ENCODE results near the gene NPHS1.
"Not testable (repeated sequence)": the region's sequence is repeated elsewhere in the genome, so short reads cannot be mapped to it uniquely, and the experiment has no call there.

NPHS1 gene, protein sequence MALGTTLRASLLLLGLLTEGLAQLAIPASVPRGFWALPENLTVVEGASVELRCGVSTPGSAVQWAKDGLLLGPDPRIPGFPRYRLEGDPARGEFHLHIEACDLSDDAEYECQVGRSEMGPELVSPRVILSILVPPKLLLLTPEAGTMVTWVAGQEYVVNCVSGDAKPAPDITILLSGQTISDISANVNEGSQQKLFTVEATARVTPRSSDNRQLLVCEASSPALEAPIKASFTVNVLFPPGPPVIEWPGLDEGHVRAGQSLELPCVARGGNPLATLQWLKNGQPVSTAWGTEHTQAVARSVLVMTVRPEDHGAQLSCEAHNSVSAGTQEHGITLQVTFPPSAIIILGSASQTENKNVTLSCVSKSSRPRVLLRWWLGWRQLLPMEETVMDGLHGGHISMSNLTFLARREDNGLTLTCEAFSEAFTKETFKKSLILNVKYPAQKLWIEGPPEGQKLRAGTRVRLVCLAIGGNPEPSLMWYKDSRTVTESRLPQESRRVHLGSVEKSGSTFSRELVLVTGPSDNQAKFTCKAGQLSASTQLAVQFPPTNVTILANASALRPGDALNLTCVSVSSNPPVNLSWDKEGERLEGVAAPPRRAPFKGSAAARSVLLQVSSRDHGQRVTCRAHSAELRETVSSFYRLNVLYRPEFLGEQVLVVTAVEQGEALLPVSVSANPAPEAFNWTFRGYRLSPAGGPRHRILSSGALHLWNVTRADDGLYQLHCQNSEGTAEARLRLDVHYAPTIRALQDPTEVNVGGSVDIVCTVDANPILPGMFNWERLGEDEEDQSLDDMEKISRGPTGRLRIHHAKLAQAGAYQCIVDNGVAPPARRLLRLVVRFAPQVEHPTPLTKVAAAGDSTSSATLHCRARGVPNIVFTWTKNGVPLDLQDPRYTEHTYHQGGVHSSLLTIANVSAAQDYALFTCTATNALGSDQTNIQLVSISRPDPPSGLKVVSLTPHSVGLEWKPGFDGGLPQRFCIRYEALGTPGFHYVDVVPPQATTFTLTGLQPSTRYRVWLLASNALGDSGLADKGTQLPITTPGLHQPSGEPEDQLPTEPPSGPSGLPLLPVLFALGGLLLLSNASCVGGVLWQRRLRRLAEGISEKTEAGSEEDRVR (N-terminal part only)

DNA sequence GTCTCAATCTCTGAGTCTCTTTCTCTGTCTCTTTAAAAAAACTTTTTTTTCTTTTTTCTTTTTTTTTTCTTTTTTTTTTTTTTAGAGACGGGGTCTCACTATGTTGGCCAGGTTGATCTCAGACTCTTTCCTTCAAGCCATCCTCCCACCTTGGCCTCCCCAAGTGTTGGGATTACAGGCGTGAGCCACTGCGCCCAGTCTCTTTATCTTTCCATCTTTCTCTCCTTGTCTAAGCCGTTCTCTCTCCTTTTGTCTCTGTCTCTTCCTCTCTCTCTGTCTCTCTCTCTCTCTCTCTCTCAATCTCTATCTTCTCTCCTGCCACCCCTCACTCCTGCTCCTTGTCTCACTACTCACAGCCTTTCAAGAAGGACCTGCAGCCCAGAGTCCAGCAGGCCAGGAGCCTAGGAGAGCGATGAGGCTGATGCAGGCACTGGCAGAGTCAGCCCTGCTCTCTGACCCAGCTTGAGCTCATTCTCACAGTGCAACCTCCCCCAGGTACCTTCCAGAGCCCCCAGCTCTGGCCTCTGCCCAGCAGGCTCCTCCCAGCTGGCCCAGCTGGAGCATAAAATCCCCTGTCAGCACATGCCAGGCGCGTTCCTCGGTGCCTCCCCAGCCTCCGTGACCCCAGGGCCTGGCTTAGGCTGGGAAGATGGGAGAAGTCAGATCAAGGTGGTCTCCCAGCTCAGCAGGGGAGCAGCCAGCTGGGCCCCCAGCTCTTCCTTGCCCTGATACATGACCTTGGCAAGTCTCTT is at the start of gene NPHS1:
Gene NPHS1, minus strand, starts transcription at position 476 of the 752 bp plus-strand sequence. CDS start 667 bp downstream, outside the sequence.
- no peak for DNase-seq

DNA sequence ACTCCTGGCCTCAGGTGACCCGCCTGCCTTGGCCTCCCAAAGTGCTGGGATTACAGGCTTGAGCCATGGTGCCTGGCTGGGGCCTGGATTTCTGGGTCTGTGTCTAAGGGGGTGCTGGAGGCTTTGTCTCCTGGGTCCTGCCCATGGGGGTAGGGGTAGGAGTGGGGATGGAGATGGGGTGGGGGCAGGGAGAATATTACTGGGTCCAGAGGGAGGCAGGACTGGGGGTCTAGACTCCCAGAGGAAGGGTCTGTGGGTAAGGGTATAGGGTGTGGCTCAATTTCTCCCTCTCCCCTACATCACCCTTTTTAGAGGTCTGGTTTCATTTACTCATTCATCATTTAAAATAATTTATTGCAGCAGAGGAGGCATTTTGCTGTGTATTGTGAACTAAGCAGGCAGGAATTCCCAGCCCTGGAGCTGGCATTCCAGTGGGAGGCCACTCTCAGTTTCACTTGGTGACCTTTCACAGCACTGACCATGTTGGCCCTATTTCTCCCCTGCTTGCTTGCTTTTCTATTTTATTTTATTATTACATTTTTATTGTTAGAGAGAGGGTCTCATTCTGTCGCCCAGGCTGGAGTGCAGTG is 48.8 kb upstream of the NPHS1 start:
- no peak for DNase-seq

DNA sequence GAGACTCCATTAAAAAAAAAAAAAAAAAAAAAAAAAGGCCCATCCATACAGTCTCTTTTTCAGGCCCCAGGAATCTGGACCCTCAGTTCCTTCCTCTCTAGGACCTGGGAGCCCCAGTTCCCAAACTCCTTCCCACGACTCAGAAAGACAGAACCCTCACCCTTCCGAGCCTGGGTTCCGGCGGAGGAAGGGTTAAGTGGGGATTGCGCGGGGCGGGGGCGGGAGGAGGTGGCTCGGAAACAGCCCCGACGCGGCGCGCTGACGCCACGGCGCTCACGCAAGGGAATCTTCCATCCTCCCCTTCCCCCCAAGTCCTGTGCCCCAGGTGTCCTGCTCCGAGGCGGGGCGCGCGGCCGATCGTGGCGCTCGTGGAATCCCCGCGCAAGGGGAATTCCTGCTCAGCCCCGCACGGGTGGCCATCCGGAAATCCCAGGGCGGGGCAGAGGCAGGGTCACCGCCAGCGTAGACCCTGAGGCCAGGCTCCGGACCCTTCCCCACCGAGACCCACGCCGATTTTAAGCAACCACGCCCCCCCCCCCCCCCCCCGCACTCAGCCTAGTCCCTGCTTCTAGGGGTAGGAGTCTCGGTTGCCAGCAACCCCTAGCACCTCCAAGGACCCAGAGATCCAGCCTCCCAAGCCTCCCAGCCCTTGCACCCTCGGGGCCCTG is 47.4 kb upstream of the NPHS1 start:
- peak; percentile 86 to 90 for DNase-seq

DNA sequence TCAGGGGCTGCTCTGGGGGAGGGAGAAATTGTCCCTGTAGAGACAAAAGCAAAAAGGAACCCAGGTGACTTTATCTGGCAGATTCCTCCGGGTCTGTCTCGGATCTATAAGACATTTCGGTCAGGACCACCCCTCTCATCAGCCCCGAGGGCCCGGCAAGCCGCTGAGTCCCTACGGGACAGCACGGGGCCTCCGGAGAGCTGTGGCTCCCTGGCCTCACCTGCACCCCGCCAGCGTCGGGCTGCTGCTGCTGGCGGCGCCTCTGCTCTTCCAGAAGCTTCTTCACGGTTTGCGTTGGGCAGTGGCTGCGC is 46.1 kb upstream of the NPHS1 start:
- DNase-seq = no peak

DNA sequence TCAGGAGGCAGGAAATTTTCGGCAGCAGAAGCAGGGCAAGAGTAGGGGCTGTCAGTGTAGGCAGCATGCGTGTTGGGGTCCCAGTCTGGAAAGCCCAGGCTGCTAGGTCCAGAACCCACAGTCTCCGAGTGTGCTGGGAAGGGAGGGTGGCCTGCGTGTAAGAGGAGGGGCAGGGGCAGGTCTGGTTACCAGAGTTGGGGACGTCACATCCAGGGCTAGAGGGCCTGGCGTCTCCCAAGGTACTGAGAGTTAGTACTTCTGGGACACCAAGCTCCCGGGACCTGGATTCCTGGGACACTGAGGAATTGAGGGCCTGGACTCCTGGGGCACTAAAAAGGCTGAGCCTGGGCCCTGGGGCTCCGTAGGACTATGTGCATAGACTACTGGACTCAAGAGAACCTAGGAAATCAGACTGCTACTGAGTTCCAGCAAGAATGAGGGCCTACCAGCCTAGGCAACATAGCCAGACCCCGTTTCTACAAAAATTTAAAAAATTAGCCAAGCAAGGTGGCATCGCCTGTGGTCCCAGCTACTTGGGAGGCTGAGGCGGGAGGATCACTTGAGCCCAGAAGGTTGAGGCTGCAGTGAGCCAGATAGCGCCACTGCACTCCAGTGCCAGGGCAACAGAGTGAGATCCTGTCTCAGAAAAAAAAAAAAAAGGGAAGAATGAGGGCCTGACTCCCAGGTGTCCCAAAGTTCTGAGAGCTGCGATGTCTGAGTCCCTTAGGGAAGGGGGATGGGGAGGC is 45.6 kb upstream of the NPHS1 start:
- no peak for DNase-seq

DNA sequence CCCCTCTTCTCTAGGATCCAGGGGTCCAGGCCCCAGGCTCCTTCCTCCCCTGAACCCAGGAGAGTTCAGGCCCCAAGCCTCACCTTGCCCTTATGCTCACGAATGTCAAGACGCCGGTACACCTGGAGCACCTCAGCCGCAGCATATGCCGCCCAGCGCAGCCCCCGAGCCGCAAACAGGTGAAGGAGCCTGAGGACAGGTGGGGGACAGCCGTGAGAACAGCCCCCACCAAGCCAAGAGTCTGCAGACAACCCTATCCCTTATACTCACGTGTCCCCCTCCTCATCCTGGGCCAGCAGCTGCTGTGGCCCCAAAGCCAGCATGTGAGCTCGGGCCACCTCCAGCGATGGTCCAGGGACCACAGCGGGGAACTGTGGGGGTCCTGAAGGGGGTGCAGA is 44.3 kb upstream of the NPHS1 start:
- no peak for DNase-seq

DNA sequence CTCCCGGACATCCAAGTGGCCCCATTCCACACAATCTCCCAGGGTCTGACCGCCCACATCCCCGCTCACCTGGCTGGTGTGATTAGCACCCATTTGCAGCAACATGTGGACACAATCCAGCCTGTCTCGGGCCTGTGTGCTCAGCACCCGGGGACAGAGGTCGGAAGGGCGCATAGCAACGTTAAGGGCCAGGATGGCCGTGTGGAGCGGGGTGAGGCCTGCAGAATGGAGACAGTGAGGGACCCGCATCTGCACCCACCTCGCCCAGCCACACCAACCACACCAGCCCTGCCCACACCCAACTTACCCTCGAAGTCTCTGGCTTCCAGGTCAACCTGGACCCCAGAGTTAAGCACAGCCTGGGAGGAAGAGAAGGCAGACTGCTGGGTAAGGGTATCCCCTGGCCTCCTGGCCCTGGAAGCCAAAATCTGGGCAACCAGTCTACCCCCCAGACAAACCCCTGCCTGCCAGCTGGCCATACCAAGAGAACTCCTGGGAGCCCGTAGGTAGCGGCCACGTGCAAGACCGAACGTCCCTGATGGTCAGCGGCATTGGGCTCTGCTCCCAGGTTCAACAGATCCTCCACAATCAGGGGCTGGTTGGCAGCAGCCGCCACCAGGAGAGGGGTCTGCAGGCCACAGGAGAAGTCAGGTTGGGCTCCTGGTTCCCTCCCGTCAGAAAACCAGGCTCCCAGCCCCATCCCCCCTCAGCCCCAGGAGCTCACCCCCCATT is 43.8 kb upstream of the NPHS1 start:
- no peak for DNase-seq

DNA sequence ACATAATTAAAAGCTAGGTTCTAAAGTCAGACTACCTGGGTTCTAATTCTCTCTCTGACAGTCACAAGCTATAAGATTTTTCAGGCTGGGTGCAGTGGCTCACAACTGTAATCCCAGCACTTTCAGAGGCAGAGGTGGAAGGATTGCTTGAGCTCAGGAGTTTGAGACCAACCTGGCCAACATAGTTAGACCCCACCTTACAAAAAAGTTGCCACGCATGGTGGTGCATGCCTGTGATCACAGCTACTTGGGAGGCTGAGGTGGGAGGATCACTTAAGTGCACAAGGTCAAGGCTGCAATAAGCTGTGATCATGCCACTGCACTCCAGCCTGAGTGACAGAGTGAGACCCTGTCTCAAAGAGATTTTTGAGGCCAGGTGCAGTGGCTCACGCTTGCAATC is 42.0 kb upstream of the NPHS1 start:
- no peak for DNase-seq

DNA sequence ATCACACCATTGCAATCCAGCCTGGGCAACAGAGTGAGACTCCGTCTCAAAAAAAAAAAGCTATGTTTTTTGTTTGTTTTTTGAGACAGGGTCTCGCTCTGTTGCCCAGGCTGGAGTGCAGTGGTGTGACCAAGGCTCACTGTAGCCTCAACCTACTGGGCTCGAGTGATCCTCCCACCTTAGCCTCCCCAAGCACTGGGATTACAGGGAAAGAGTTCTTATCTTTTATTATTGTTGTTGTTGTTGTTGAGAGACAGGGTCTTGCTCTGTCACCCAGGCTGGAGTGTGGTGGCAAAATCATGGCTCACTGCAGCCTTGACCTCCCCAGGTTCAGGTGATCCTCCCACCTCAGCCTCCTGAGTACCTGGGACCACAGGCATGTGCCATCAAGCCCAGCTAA is 39.5 kb upstream of the NPHS1 start:
- DNase-seq = not testable (repeated sequence)

DNA sequence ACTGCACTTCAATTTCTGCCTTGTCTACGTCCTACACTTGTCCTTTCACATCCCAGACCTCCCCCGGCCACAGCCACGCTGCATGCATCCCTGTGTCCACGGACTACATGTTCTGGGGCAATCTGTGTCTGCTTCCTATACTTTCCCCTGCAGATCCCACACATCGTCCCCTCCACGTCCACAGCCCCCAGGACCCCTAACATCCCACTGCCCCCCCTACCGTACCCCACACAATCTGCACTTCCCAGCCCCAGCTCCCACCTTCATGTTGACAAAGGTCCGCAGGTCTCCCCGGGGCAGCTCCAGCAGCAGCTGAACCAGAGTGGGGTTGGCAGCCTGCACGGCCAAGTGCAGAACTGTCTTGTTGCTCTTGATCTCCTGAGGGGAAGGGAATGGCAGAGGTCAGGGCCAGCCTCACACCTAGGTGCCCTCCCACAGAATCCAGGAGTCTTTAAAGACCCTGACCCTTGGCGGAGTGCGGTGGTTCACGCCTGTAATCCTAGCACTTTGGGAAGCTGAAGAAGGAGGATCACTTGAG is 37.9 kb upstream of the NPHS1 start:
- no peak for DNase-seq

DNA sequence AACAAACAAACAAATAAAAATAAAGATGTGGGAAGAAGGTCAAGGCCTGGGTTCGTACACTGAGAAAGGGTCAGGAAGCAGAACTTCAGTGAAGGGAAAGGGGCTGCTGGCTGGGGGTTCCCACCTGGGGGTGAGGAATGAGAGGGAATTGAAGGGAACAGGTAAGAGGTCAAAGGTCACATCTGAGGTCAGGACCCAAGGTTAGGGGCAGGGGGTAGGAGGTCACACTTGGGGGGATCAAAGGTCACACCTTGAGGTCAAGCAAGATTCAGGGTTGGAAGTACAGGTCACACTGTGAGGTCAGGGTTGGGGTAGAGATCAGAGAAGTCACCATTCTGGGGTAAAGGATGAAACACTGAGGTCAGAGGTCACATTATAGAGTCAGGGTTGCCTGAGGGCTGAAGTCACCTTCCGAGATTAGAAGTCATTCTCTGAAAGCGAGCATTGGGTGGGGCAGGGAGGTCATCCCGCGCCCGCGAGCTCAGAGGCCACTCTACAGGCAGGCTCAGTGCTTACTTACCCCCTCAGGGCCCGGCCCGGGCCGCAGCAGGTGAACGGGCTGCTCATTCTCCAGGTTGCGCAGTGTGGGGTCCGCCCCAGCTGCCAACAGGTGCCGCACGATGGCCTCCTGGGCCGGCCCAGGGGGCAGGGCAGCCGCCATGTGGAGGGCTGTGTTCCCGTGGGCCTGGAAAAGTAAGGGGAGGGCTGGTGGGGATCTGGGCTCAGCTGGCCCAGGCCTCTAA is 37.2 kb upstream of the NPHS1 start:
- DNase-seq = no peak

DNA sequence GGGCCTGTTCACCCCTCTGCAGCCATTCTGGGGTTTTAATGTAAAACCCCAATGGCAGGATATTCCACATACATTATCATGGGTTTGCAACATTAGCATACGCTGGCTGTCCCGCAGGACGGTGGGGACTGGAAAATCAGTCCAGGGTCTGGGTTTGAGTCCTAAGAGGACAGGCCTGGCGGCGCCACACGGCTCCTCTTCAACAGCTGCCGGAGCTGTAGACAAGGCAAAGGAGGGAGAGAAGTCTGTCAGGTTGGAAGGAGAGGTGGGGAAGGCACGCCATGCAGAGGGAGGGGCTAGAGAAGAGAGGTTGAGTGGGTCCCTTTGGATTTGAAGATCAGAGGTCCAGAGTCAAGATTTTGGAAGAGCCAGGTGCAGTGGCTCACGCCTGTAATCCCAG is 36.1 kb upstream of the NPHS1 start:
- no peak for DNase-seq

DNA sequence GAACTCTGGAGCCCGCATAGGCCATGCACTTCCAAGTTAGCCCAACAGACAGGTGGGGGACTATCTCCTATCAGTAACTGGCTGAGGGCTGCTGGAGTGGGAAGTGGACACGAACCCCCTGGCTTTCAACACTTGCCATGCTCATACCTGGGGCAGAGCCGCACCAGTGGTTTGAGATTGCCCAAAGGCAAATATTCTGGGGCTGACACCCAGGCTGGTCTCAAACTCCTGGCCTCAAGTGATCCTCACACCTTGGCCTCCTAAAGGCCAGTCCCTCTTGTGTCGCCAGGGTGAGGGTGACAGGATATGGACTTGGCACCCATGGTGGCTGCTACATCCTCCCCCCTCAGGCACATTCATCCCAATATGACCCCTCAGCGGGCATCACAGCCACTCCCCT is 34.9 kb upstream of the NPHS1 start:
- no peak for DNase-seq

DNA sequence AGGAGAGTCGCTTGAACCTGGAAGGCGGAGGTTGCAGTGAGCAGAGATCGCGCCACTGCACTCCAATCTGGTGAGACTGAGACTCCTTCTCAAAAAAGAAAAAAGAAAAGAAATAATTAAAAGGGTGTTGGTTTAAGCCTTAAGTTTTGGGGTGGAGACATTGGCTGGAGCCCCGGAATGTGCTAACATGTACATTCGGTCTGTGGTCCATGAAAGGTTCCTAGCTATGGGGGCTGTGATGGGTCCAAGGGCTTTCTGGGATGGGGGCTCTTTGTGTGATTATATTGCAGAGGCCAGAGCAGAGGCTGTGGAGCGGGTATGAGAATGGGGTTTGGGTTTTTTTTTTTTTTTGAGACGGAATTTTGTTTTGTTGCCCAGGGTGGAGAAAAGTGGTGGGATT is 33.6 kb upstream of the NPHS1 start:
- DNase-seq = no peak

DNA sequence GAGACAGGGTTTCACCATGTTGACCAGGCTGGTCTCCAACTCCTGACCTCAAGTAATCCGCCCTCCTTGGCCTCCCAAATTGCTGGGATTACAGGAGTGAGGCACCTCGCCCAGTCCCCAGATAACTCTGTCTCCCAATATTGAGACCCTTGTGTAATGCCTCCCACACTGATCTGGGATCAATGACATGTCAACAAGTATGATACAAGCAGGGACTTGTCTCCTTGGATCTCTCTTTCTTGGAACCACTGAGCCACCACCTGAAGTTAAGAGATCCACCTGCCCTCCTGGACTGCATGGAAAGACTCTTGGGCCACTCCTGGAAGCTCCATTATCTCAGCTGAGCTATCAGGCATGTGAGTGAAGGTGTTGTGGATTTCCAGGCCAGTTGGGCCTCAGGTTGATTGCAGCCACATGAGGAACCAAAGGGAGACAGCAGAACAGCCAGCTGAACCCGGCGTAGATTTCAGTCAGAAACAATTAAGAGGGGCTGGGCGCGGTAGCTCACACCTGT is 33.0 kb upstream of the NPHS1 start:
- DNase-seq = no peak

DNA sequence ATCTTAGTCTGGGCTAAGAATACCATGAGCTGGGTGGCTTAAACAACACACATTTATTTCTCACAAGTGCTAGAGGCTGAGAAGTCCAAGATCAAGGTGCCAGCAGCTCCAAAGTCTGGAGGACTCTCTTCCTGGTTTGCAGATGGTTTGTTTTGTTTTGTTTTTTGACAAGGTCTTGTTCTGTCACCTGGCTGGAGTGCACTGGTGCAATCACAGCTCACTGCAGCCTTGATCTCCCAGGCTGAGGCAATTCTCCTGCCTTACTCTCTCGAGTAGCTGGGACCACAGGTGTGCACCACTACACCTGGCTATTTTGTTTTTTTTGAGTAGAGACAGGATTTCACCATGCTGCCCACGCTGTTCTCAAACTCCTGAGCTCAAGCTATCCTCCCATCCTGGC is 31.6 kb upstream of the NPHS1 start:
- DNase-seq = no peak

DNA sequence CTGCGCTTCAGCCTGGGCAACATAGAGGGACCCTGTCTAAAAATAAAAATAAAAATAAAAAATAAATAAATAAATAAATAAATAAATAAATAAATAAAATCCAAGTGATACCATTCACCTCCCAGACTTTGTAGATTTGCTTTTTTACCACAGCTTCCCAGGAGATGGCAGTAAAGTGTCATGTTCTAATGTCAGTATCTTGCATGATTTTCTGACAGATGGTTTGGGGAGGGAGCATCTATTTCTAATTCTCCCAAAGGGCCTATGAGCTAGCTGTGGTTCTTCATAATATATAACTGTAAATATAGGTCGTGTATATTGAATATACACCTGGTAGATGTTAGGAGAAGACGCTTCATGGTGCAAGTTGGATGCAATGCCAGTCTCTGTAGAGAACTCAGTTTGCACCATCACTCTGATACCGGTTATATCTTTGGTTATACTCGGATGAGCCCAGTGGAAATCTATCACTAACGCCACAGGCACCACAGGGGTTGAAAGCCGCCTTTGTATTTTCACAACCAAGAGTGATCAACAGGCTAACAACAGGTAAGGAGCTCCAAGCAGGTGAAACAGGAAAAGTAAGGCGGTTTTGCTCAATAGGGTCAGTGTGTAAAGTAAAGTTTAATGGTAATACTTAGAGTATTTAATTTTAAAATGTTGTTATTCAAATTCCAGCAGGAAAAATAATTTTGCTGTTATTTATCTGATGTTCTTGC is 30.0 kb upstream of the NPHS1 start:
- DNase-seq = no peak

DNA sequence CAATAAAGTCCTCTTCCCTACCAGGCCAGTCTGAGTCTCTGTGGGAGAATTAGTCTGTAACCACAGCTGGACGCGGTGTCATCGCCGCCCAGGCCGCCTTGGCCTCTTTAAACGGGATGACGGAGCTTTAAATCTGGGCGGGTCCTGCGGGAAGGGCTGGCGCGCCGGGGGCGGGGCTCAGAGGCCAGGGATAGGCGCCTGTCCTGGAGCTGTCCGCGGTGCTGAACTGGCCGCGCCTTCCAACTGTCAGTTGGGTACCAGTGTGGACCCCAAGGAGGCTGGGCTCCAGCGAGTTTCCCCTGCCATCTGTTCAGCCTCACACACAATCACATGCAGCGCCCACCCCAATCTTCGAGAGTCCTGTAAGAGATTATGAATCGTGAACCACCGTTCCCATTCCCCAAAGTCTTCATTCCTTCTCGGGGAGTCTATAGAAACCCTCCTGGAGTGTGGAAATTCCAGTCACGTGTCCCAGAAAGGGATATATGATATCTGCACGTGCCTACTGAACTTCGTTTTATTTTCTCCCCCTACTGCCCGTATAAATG is 27.5 kb upstream of the NPHS1 start:
- DNase-seq = peak; percentile 90 to 92

All from activated CD4-positive, alpha-beta T cell treated with anti-CD3 and anti-CD28 coated beads, Interleukin-2, amount 50 U/mL, for 48 hours (primary cell).